ENCODE results near the gene MEI4. TPM values are rescaled to one million over a fixed set of nuclear protein-coding genes. Genes with fewer than 3 reads are reported as not detected.
"Not testable (repeated sequence)": the region's sequence is repeated elsewhere in the genome, so short reads cannot be mapped to it uniquely, and the experiment has no call there.

MEI4 gene
- total and polyA plus RNA-seq, 2 of the 8 experiments (the other 6 are each of a cell fraction or from before 2014, with no cell fraction given): 0.05 to 0.24 TPM

- H4K20me1 ChIP-seq (replicated peaks in 1 of 2; ENCODE audit: control insufficient read depth in 1 of 2, insufficient read depth in 2 of 2, low read length in 2 of 2); H3K18ac ChIP-seq (ENCODE audit: extremely low read depth, low read length); H3K14ac ChIP-seq (ENCODE audit: insufficient read length); H3K27me3 ChIP-seq (replicated peaks in 1 of 4; ENCODE audit: control insufficient read depth in 3 of 4, extremely low read depth in 1 of 4, insufficient read depth in 3 of 4, low read length in 3 of 4); H4K91ac ChIP-seq (replicated peaks; ENCODE audit: insufficient read length, low read length); H4K5ac ChIP-seq (ENCODE audit: insufficient read length, low read depth, low read length); H3K4ac ChIP-seq (replicated peaks; ENCODE audit: insufficient read length, low read depth, low read length); H4K8ac ChIP-seq (ENCODE audit: extremely low read depth, insufficient read depth, low read length); H3K36me3 ChIP-seq (ENCODE audit: control insufficient read depth in 2 of 4, insufficient read depth in 4 of 4, low read length in 3 of 4); H2AK5ac ChIP-seq (ENCODE audit: low read depth, low read length); H3K4me3 ChIP-seq (ENCODE audit: extremely low read depth in 1 of 4, insufficient read depth in 2 of 4, low read depth in 3 of 4, low read length in 4 of 4); H2BK5ac ChIP-seq (ENCODE audit: low read depth, low read length); H3K79me2 ChIP-seq (ENCODE audit: control insufficient read depth in 1 of 2, insufficient read depth in 2 of 2, low read length in 2 of 2); H2BK12ac ChIP-seq (ENCODE audit: low read depth, low read length); H3K9ac ChIP-seq (replicated peaks in 1 of 4; ENCODE audit: extremely low read depth in 1 of 4, low read depth in 3 of 4, low read length in 3 of 4); FAIRE-seq; DNase-seq (ENCODE audit: low read depth in 1 of 2, low spot score in 2 of 2); H3K4me2 ChIP-seq (ENCODE audit: insufficient read depth in 1 of 2, low read depth in 2 of 2, low read length in 2 of 2); POLR2A ChIA-PET (ENCODE audit: partially characterized antibody); H3K23ac ChIP-seq (ENCODE audit: insufficient read length); H3K23me2 ChIP-seq (ENCODE audit: low read depth, low read length); H2BK120ac ChIP-seq (replicated peaks; ENCODE audit: low read depth, low read length); H3K27ac ChIP-seq (ENCODE audit: low read depth, low read length); H2BK20ac ChIP-seq (ENCODE audit: low read length); H3K56ac ChIP-seq (replicated peaks; ENCODE audit: insufficient read length, low read depth, low read length); H3K4me1 ChIP-seq (replicated peaks in 1 of 4; ENCODE audit: control insufficient read depth in 3 of 4, insufficient read depth in 4 of 4, low read length in 3 of 4); H3K79me1 ChIP-seq (ENCODE audit: low read depth, low read length); CTCF ChIA-PET (ENCODE audit: partially characterized antibody); H2AFZ ChIP-seq (ENCODE audit: low read length); H2BK15ac ChIP-seq (ENCODE audit: low read length): not testable (repeated sequence)
- WGBS, 2 experiments (ENCODE audit: extremely low coverage in 1 of 2, insufficient coverage in 1 of 2, insufficient read length in 1 of 2, insufficient replicate concordance in 2 of 2, low coverage in 1 of 2, low lambda C conversion rate in 2 of 2, missing lambda C conversion rate in 1 of 2): 90% methylated on average over 12 of the region's 13 CpGs; no CpG with 5 or more reads in 1 of the 2 experiments
- peaks cover 5 to 10% of the 10 kb centered on the region in 2 experiments; a peak in 3 of 4 replicates for H3K9me3 ChIP-seq (ENCODE audit: insufficient read depth in 2 of 2, low read depth in 1 of 2, low read length in 1 of 2)
Observed at GRCh38 chr6:77736010-77736409, 83.2 kb downstream of the MEI4 start.

Data from H1 (cell line).